Ascending aorta (tissue), 2 donors: ENCODE measurements around the gene POLD2. TPM values are rescaled to one million over a fixed set of nuclear protein-coding genes. Genes with fewer than 3 reads are reported as not detected.

ENCODE experiments used
- DNase-seq, 2 donors: peaks; one replicate each; pipeline ENCODE4 v3.0.0-alpha.2; 2019; ENCODE audit warnings: low spot score in 2 of 2
- H3K27ac ChIP-seq, 2 donors: fragments of 200-600 bp; sonication (generic); one replicate each; pipeline ENCODE4 v1.5.1; 2016 to 2017; ENCODE audit warnings: mild to moderate bottlenecking in 1 of 2
- H3K27me3 ChIP-seq: fragments of 200-600 bp; sonication (generic); one replicate; pipeline ENCODE4 v1.5.1; 2017
- H3K36me3 ChIP-seq, 2 donors: fragments of 200-600 bp; sonication (generic); one replicate each; pipeline ENCODE4 v1.5.1; 2016
- H3K4me1 ChIP-seq, 2 donors: fragments of 200-600 bp; sonication (generic); one replicate each; pipeline ENCODE4 v1.5.1; 2016 to 2017; ENCODE audit warnings: mild to moderate bottlenecking in 1 of 2
- H3K4me3 ChIP-seq, 2 donors: fragments of 200-600 bp; sonication (generic); one replicate each; pipeline ENCODE4 v1.5.1; 2016 to 2017; ENCODE audit warnings: mild to moderate bottlenecking in 1 of 2
- H3K9me3 ChIP-seq, 2 donors: fragments of 200-600 bp; sonication (generic); one replicate each; pipeline ENCODE4 v1.5.1; 2016
- CTCF ChIP-seq, 3 experiments: fragments of 200-600 bp in 2 of 3; fragments of 450-650 bp in 1 of 3; sonication (generic) in 2 of 3; IDR thresholded peaks; one replicate each; pipeline ENCODE4 v1.5.1; 2016 to 2019; ENCODE audit warnings: antibody characterized with exemption in 3 of 3, mild to moderate bottlenecking in 1 of 3, moderate library complexity in 1 of 3
- intact Hi-C: fragments of 100-400 bp; cut with DNase I; formaldehyde crosslinking; loops from one replicate; pipeline ENCODE4 v1.15.1; 2023
- total RNA-seq: library from RNA; depleted of rRNA; stranded (reverse); fragments of >200 nt; gene quantifications from one replicate; pipeline ENCODE4 v1.1.0, GENCODE V29; 2016

Gene POLD2
- total RNA-seq, 1 donor from 2014 or later, result 97.0 TPM

- Histone ChIP-seq H3K36me3 (no peaks in the 10 kb centered on the region), H3K4me3 (no peak overlapping the region), H3K27ac (no peak overlapping the region), H3K27me3 (no peaks in the 10 kb centered on the region), H3K9me3 (no peaks in the 10 kb centered on the region), H3K4me1 (no peaks in the 10 kb centered on the region)
- DNase-seq, result no peak
- intact Hi-C loops, result no loop called here
- TF ChIP-seq CTCF (IDR thresholded peaks at IDR 0.05), result no peak
Measured at GRCh38 chr7:44158096-44158872, 34.9 kb upstream of the POLD2 start.

GRCh38 chr7:44157116-44158080 is 34.0 kb upstream of the POLD2 start:
- H3K27ac ChIP-seq, result no peak overlapping the region
- intact Hi-C loops, result no loop called here
- no peak overlapping the region for H3K4me3 ChIP-seq
- H3K9me3 ChIP-seq, result no peaks in the 10 kb centered on the region
- H3K4me1 ChIP-seq, result no peaks in the 10 kb centered on the region
- DNase-seq, result no peak
- TF ChIP-seq CTCF (IDR thresholded peaks at IDR 0.05), result no peak
- H3K27me3 ChIP-seq, result no peaks in the 10 kb centered on the region
- H3K36me3 ChIP-seq, result no peaks in the 10 kb centered on the region

- Histone ChIP-seq H3K9me3 (no peaks in the 10 kb centered on the region), H3K36me3 (no peaks in the 10 kb centered on the region), H3K27me3 (no peaks in the 10 kb centered on the region), H3K4me3 (no peak overlapping the region), H3K27ac (no peak overlapping the region), H3K4me1 (no peaks in the 10 kb centered on the region)
- intact Hi-C loops, result no loop called here
- DNase-seq, result no peak
- no peak for TF ChIP-seq CTCF (IDR thresholded peaks at IDR 0.05)
Measured at GRCh38 chr7:44156453-44157010, 33.2 kb upstream of the POLD2 start.

- DNase-seq, result no peak
Measured at GRCh38 chr7:44155191-44156185, 32.1 kb upstream of the POLD2 start.

More at GRCh38 chr7:44155191-44156185, 32.1 kb upstream of the POLD2 start:
- intact Hi-C loops, result no loop called here
- H3K4me3 ChIP-seq, result no peak overlapping the region
- H3K27me3 ChIP-seq, result no peaks in the 10 kb centered on the region
- no peak for TF ChIP-seq CTCF (IDR thresholded peaks at IDR 0.05)
- no peaks in the 10 kb centered on the region for H3K4me1 ChIP-seq
- no peak overlapping the region for H3K27ac ChIP-seq
- no peaks in the 10 kb centered on the region for H3K36me3 ChIP-seq
- H3K9me3 ChIP-seq, result no peaks in the 10 kb centered on the region
